ENCODE measurements around the gene RNF213. TPM values are rescaled to one million over a fixed set of nuclear protein-coding genes. Genes with fewer than 3 reads are reported as not detected.
A peak's percentile ranks its signal among the peaks of the same experiment; 100 is the strongest.

The RNF213 gene
- total and polyA plus RNA-seq, 7 donors, result 7.8 to 138 (median 50.4) TPM

DNA sequence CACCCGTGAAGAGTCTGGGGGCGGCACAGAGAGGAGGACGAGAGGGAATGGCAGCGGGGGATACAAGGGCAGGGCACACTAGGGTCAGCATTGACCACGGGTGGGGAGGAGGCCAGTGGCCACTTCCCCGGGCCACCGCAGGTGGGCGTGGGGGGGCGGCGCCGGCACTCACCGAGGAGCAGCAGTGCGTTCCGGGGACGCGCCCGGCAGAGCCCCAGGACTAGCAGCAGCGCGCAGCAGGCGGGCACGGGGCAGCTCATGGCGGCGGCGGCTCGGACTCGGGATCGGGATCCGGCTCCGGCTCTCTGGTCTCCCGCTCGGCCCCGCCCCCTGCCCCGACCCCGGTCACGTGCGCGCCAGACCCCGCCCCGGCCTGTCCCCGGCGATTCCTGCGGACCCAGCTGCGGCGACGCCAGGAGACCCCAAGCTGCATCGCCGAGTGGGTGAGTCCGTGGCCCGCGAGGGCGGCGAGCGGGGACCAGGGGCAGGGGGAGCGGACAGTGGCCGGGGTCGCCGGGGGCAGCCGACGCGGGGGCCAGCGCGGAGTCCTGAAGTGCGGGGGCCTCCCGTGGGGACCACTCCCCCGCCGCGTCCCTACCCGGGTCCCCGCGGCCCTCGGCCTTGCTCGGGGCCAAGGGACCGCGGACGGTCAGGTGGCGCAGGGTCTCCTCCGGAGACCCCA lies 40.5 kb upstream of the RNF213 start, which contains the start of the genes SGSH and SLC26A11:
Gene SGSH, minus strand, starts transcription at position 280 of the 682 bp plus-strand sequence. Its CDS starts 20 bp downstream, at position 260.
Gene SLC26A11, plus strand, starts transcription at position 374 of the 682 bp plus-strand sequence. CDS start 1,134 bp downstream, outside the sequence.
- Histone ChIP-seq H3K4me3 (peak within 1 kb of the TSS; percentile 83 to 100 (median 96)), H3K27me3 (no peaks in the 10 kb centered on the region), H3K27ac (peak within 1 kb of the TSS; percentile 79 to 89 (median 88)), H3K4me1 (peaks cover 0 to 26% (median 21%) of the 10 kb centered on the region in 4 donors), H3K36me3 (peaks cover 0 to 27% (median 2%) of the 10 kb centered on the region in 4 donors), H3K9me3 (no peaks in the 10 kb centered on the region)
- 1% methylated on average over 77 of the region's 77 CpGs for WGBS, 2 donors
- TF ChIP-seq EP300 (IDR thresholded peaks at IDR 0.05) (no peak), POLR2AphosphoS5 (IDR thresholded peaks at IDR 0.05) (peak in 2 of 4 donors; percentile 18 to 45), POLR2A (IDR thresholded peaks at IDR 0.05) (no peak)
- TF ChIP-seq, protein P1, sequence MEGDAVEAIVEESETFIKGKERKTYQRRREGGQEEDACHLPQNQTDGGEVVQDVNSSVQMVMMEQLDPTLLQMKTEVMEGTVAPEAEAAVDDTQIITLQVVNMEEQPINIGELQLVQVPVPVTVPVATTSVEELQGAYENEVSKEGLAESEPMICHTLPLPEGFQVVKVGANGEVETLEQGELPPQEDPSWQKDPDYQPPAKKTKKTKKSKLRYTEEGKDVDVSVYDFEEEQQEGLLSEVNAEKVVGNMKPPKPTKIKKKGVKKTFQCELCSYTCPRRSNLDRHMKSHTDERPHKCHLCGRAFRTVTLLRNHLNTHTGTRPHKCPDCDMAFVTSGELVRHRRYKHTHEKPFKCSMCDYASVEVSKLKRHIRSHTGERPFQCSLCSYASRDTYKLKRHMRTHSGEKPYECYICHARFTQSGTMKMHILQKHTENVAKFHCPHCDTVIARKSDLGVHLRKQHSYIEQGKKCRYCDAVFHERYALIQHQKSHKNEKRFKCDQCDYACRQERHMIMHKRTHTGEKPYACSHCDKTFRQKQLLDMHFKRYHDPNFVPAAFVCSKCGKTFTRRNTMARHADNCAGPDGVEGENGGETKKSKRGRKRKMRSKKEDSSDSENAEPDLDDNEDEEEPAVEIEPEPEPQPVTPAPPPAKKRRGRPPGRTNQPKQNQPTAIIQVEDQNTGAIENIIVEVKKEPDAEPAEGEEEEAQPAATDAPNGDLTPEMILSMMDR (IDR thresholded peaks at IDR 0.05), result no peak
- peak; percentile 93 for DNase-seq
- intact Hi-C loops (cut with DNase I), result loop anchor here (2.0 to 5.0 kb wide), 3 partner anchors 42 to 118 kb away; partner anchors contain the start of genes EIF4A3, GAA and RNF213

DNA sequence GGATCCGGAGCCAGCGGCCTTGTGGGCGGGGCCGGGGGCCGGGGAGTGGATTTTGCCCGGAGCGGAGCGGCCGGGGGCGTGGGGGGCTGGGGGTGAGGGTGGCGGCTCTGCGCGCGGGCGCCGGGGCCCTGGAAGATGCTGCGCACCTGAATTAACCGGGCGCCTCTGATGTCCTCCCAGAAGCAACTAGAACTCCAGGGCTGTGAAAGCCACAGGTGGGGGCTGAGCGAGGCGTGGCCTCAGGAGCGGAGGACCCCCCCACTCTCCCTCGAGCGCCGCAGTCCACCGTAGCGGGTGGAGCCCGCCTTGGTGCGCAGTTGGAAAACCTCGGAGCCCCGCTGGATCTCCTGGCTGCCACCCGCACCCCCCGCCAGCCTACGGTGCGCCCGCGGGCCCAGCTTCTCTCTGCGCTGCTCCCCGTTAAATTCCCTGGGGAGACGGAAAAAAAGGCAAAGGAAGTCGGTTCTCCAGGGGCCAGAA lies 39.9 kb upstream of the RNF213 start:
- intact Hi-C loops (cut with DNase I), result loop anchor here (2.0 to 5.0 kb wide), 3 partner anchors 42 to 118 kb away; partner anchors contain the start of genes EIF4A3, GAA and RNF213
- H3K9me3 ChIP-seq, result no peaks in the 10 kb centered on the region
- H3K4me3 ChIP-seq, result peak overlapping the region; percentile 83 to 100 (median 96)
- DNase-seq, result peak; percentile 78
- no peak for TF ChIP-seq EP300 (IDR thresholded peaks at IDR 0.05)
- peak in 1 of 4 donors; percentile 46 for TF ChIP-seq POLR2AphosphoS5 (IDR thresholded peaks at IDR 0.05)
- no peaks in the 10 kb centered on the region for H3K27me3 ChIP-seq
- whole genome bisulfite sequencing, 2 donors, result 5 to 10% methylated on average over 41 of the region's 41 CpGs
- peaks cover 0 to 26% (median 21%) of the 10 kb centered on the region in 4 donors for H3K4me1 ChIP-seq
- peak overlapping the region; percentile 79 to 89 (median 88) for H3K27ac ChIP-seq
- peaks cover 0 to 26% (median 2%) of the 10 kb centered on the region in 4 donors for H3K36me3 ChIP-seq

DNA sequence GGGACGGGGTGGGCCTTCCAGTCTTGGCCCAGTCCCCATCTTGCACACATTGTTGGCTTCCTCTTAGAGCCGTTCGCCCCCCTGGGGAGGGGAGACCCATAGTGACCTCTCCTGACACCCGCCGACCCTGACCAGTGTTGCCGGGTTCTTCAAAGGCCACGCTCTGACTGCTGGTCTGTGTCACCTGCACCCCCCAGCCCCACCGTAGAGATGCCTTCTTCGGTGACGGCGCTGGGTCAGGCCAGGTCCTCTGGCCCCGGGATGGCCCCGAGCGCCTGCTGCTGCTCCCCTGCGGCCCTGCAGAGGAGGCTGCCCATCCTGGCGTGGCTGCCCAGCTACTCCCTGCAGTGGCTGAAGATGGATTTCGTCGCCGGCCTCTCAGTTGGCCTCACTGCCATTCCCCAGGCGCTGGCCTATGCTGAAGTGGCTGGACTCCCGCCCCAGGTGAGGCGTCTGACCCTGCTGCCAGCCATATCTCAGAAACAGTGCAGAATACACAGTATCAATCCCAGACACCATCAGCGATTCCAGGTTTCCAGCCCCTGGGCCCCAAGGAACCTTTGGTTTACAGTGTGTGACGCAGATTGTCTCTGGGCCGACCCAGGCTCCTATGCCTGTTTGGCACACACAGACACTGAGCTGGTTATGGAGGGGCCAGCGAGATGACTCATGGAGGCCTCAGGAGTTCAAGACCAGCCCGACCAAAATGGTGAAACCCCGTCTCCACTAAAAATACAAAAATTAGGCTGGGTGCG lies 39.1 kb upstream of the RNF213 start:
- H3K36me3 ChIP-seq, result peaks cover 0 to 28% (median 4%) of the 10 kb centered on the region in 4 donors
- H3K27ac ChIP-seq, result peak overlapping the region in 3 of 4 donors; percentile 79 to 89 (median 86)
- no peaks in the 10 kb centered on the region for H3K9me3 ChIP-seq
- intact Hi-C loops (cut with DNase I), result loop anchor here (2.0 to 5.0 kb wide), 3 partner anchors 41 to 119 kb away; partner anchors contain the start of genes EIF4A3, GAA and RNF213
- TF ChIP-seq POLR2A (IDR thresholded peaks at IDR 0.05) (no peak), EP300 (IDR thresholded peaks at IDR 0.05) (no peak), POLR2AphosphoS5 (IDR thresholded peaks at IDR 0.05) (no peak)
- TF ChIP-seq, protein P1 (IDR thresholded peaks at IDR 0.05), result no peak
- peaks cover 0 to 26% (median 21%) of the 10 kb centered on the region in 4 donors for H3K4me1 ChIP-seq
- no peak for DNase-seq
- 87 to 88% methylated on average over 29 of the region's 29 CpGs for WGBS, 2 donors
- H3K4me3 ChIP-seq, result peak overlapping the region; percentile 83 to 100 (median 96)
- no peaks in the 10 kb centered on the region for H3K27me3 ChIP-seq

DNA sequence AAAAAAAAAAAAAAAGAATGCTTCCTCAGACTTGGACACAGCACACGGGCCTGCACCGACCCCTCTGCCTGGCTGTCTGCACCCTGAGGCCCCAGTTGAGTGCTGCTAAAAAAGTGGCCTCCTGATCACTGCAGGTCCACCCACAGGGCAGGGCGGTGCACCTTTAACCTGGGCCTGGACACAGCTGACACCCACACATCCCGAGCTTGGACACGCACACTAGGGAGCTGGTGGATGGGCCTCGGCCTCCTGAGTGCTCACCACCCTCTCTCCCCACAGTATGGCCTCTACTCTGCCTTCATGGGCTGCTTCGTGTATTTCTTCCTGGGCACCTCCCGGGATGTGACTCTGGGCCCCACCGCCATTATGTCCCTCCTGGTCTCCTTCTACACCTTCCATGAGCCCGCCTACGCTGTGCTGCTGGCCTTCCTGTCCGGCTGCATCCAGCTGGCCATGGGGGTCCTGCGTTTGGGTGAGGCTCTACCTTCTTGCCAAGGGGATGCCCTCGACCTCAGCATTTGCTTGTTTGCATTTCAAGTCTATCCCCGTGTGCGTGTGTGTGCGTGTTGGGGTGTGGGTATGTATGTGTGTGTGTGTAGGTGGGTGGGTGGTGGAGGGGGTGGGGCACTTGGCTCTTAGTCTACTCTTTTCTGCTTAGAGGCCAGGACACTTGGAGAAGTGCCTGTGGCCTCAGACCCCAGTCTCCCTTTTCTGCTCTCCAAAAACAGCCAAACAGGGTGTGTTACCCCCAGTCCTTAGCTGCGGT lies 38.1 kb upstream of the RNF213 start:
- no peak for DNase-seq
- 92% methylated on average over 18 of the region's 18 CpGs for WGBS, 2 donors
- no peak for TF ChIP-seq EP300 (IDR thresholded peaks at IDR 0.05)
- TF ChIP-seq POLR2A (IDR thresholded peaks at IDR 0.05), result no peak
- Histone ChIP-seq H3K4me1 (peaks cover 0 to 26% (median 21%) of the 10 kb centered on the region in 4 donors), H3K36me3 (peaks cover 0 to 28% (median 5%) of the 10 kb centered on the region in 4 donors), H3K4me3 (no peak overlapping the region), H3K27me3 (no peaks in the 10 kb centered on the region), H3K27ac (no peak overlapping the region), H3K9me3 (no peaks in the 10 kb centered on the region)
- intact Hi-C loops (cut with DNase I), result loop anchor here (5.0 kb wide), 2 partner anchors 40 to 120 kb away; partner anchors contain the start of genes GAA and RNF213
